Natural killer cell treated with Interleukin-12 subunit alpha and Interleukin-12 subunit beta and Interleukin-15 and Interleukin-18, amount 100 ng/mL, for 72 hours (primary cell): ENCODE measurements around the gene TIMM8A. TPM values are rescaled to one million over a fixed set of nuclear protein-coding genes. Genes with fewer than 3 reads are reported as not detected.
"Not testable (repeated sequence)": the region's sequence is repeated elsewhere in the genome, so short reads cannot be mapped to it uniquely, and the experiment has no call there.

Experiments used
- ATAC-seq, 2 donors: fragments of 150-1000 bp; cut with Tn5 transposase in 1 of 2; sonication (Bioruptor Pico), chemical (Tn5 transposase) in 1 of 2; 2 replicates each; pipeline ENCODE4 v1.10.0; 2021
- DNase-seq: peaks from one replicate; pipeline ENCODE4 v3.0.0; 2022; ENCODE audit warnings: low spot score
- H3K27ac Mint-ChIP-seq, 2 donors: 1 replicate in 1 of 2; 2 replicates in 1 of 2; pipeline ENCODE4 v1.8.0; 2022; ENCODE audit warnings: mixed read lengths in 2 of 2, mild to moderate bottlenecking in 1 of 2, moderate library complexity in 1 of 2
- H3K27me3 Mint-ChIP-seq, 2 donors: 1 replicate in 1 of 2; 2 replicates in 1 of 2; pipeline ENCODE4 v1.8.0; 2022; ENCODE audit warnings: mixed read lengths in 2 of 2
- H3K36me3 Mint-ChIP-seq: one replicate; pipeline ENCODE4 v1.8.0; 2022; ENCODE audit warnings: mixed read lengths
- H3K4me1 Mint-ChIP-seq, 2 donors: 1 replicate in 1 of 2; 2 replicates in 1 of 2; pipeline ENCODE4 v1.8.0; 2022; ENCODE audit warnings: low read depth in 2 of 2, mixed read lengths in 2 of 2, mild to moderate bottlenecking in 1 of 2
- H3K4me3 Mint-ChIP-seq: one replicate; pipeline ENCODE4 v1.8.0; 2022; ENCODE audit warnings: mixed read lengths
- H3K9me3 Mint-ChIP-seq: 2 replicates; pipeline ENCODE4 v1.8.0; 2022; ENCODE audit warnings: mixed read lengths
- total RNA-seq, 2 donors: library from RNA; stranded (reverse); gene quantifications; one replicate each; pipeline ENCODE4 v1.2.3, GENCODE V29; 2022

Gene TIMM8A
- total RNA-seq, 2 donors from 2014 or later: 18.6 to 31.9 TPM

DNA sequence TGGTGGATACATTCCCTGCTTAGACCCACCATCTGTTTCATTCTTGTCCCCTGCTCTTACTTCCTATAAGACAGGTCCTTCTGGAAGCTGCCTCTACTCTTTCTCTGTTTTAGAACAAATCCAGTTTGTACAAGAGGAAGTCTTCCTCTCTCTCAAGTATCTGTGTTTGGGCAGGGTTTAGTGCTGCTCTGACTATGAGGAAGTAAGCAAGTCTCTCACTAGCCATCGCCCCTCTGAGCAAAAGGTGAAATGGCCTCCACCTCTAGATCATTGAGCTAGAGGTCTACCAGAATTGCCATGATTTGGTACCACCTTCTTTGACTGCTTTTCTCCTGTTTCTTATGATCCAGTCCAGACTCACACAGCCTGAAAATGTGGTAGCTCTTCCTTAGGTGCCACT is 29.0 kb upstream of the TIMM8A start:
- H3K4me1 Mint-ChIP-seq: no peaks in the 10 kb centered on the region
- H3K36me3 Mint-ChIP-seq: no peaks in the 10 kb centered on the region
- no peak for ATAC-seq
- peaks cover 11 to 17% of the 10 kb centered on the region in 2 donors for H3K27me3 Mint-ChIP-seq
- no peak overlapping the region for H3K4me3 Mint-ChIP-seq
- no peak for DNase-seq
- H3K9me3 Mint-ChIP-seq: no peaks in the 10 kb centered on the region
- H3K27ac Mint-ChIP-seq: no peak overlapping the region

DNA sequence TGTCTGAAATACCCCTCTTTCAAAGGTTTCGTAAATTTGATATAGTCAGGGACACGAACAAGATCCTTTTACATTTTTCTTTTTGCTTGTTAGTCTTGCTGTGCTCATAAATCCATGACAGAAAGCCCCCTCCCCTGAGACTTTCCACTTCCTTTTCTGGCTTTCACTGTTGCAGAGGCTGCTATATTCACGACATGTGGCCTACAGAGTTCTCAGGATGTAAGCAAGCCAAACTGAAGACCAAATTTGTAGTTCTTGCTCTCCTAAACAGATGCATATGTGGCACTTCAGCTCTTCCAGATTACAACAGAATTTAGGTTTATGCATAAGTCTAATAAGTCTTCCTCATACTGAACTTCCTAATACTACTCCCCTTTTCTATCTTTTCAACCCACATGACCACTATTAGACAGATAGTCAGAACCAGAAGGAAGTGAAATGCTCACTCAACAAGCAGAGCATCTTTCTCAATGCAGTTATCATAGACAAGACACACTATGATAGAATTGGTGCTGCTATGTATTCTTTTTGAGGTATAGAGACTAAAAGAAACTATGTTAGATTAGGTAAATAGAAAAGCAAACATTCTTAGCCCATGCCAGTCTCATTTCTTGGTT is 22.5 kb upstream of the TIMM8A start:
- ATAC-seq (no peak), DNase-seq (no peak)
- no peaks in the 10 kb centered on the region for H3K36me3 Mint-ChIP-seq
- H3K27ac Mint-ChIP-seq: no peak overlapping the region
- peaks cover 16 to 17% of the 10 kb centered on the region in 2 donors for H3K27me3 Mint-ChIP-seq
- no peaks in the 10 kb centered on the region for H3K9me3 Mint-ChIP-seq
- no peaks in the 10 kb centered on the region for H3K4me1 Mint-ChIP-seq
- no peak overlapping the region for H3K4me3 Mint-ChIP-seq

DNA sequence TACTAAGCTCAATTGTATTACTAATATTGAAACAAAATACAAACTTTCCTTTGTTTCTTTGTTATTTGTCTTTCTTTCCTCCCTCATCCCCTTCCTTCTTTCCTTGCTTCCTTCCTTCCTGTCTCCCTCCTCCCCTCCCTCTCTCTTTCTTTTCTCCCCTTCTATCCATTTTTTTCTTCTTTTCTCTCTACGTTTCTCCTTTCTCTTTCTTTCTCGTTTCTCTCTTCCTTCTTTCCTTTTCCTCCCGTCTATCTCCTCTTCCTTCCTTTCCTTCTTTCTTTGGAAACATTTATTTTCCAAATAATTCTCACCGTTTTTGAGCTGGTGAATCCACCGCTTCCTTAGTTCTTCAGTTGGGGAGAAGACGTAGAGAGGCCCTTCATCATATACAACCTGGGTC is 21.1 kb upstream of the TIMM8A start:
- ATAC-seq: no peak
- Mint-ChIP-seq H3K27ac (no peak overlapping the region), H3K36me3 (no peaks in the 10 kb centered on the region), H3K4me1 (no peaks in the 10 kb centered on the region), H3K27me3 (peaks cover 10 to 11% of the 10 kb centered on the region in 2 donors), H3K4me3 (no peak overlapping the region), H3K9me3 (no peaks in the 10 kb centered on the region)
- no peak for DNase-seq

DNA sequence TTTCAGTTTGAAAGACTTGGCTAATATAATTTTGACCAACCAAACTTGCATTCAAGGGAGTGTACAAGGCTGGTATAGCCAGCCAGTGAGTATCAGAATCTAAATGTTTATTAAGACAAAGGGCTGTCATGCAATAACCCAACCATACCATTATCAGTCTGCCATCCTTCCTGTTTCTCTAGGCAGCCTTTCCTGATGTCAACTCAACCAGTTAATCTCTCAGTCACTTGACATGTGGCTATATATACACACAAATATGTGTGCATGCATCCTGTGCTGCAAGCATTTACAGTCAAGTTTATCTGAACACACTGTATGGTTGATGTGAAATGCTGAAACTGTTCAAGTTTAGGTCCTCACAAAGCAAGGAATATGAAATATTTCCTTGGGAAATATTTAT is 20.3 kb upstream of the TIMM8A start:
- H3K4me1 Mint-ChIP-seq: no peaks in the 10 kb centered on the region
- H3K27me3 Mint-ChIP-seq: peaks cover 6 to 10% of the 10 kb centered on the region in 2 donors

DNA sequence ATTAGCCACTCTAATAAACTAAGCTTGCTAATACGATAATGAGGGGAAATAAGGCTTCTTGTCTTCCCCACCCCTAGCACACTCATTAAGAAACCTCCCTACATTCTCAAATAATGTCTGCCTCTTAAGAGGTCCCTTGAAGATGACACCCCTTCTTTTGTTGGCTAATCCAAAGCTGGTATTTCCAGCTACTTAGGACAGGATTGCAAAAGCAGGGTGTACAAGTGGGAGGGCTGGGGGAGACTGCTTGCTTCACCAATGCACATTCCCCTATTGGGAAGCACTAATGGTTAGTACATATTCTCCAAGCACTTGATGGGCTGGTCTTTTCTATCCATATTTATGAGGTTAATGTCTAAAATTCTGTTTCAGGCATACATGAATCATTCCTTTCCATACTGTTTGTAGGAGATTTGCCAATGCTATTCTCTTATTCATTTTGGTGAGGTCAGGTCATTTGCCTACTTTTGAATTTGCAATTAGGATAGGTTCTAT is 16.8 kb upstream of the TIMM8A start:
- Mint-ChIP-seq H3K27me3 (peaks cover 6 to 13% of the 10 kb centered on the region in 2 donors), H3K4me1 (peaks cover 0 to 3% of the 10 kb centered on the region in 2 donors), H3K36me3 (no peaks in the 10 kb centered on the region), H3K4me3 (no peak overlapping the region), H3K27ac (no peak overlapping the region), H3K9me3 (no peaks in the 10 kb centered on the region)
- ATAC-seq (no peak), DNase-seq (no peak)

More for the DNA sequence above, 20.3 kb upstream of the TIMM8A start:
- H3K27ac Mint-ChIP-seq: no peak overlapping the region
- no peaks in the 10 kb centered on the region for H3K36me3 Mint-ChIP-seq
- no peaks in the 10 kb centered on the region for H3K9me3 Mint-ChIP-seq
- no peak for ATAC-seq
- no peak overlapping the region for H3K4me3 Mint-ChIP-seq
- no peak for DNase-seq

DNA sequence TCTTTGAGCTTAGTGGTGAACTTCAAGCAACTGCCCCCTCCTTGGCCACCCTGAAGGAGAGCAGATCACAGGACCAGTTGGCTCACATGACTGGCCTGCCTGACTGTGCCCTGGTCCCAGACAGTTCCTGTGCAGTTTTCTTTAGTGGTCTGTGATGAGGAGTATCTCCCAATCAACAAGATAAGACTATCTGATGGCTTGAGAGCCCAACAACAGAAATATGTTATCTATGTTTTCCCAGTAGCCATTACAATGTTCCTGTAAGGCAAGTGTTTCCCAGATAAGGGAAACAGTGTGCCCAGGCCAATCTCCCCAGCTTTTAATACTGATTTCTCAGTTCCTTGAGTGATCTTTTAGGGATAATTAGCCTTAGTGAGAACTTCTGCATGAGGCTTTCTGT is 14.2 kb upstream of the TIMM8A start:
- no peak for DNase-seq
- no peak overlapping the region for H3K27ac Mint-ChIP-seq
- H3K36me3 Mint-ChIP-seq: no peaks in the 10 kb centered on the region
- no peaks in the 10 kb centered on the region for H3K9me3 Mint-ChIP-seq
- H3K4me3 Mint-ChIP-seq: no peak overlapping the region
- H3K4me1 Mint-ChIP-seq: peaks cover 0 to 3% of the 10 kb centered on the region in 2 donors
- H3K27me3 Mint-ChIP-seq: peaks cover 0 to 14% of the 10 kb centered on the region in 2 donors
- no peak for ATAC-seq

DNA sequence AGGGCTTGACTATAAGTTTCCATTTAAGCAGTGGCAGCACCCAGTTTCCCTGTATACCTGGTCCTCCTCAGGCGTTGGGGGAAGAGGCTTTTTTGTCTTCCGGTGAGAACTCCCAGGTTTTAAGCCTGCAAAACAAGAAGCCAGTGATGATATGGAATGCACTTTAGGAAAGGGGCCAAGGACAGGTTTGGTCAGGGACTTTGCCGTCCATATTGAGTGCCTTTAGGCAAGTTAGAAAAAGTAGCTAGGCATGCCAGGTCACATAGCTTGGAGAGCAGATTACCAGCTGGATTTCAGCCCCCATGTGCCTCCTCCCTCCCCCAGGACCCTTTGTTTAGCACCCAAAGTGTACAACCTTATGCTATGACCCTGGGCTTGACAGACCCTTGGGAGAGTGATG is 13.6 kb upstream of the TIMM8A start:
- Mint-ChIP-seq H3K27ac (no peak overlapping the region), H3K9me3 (no peaks in the 10 kb centered on the region), H3K36me3 (no peaks in the 10 kb centered on the region), H3K27me3 (peaks cover 0 to 14% of the 10 kb centered on the region in 2 donors), H3K4me1 (peaks cover 0 to 3% of the 10 kb centered on the region in 2 donors), H3K4me3 (no peak overlapping the region)
- no peak for DNase-seq
- no peak for ATAC-seq

DNA sequence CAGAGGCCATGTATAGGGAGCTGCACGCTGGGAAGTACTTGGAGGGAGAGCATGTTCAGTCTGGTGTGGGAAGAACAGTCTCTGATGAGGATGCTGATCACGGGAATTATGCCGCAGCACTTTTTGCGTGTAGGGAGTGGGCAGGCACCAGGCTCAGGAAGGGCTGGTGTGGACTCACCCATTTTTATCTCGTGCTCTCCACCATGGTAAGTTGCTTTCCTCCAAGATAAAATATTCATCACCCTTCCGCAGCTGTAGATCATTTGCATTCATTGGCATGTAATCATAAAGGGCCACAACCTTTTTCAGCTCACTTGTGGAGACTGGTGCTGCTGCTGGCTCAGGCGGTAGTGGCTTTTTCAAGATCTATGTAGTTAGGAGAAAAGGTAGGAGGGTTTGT is 11.8 kb upstream of the TIMM8A start:
- Mint-ChIP-seq H3K27ac (no peak overlapping the region), H3K36me3 (no peaks in the 10 kb centered on the region), H3K4me3 (no peak overlapping the region), H3K4me1 (peaks cover 0 to 3% of the 10 kb centered on the region in 2 donors), H3K9me3 (no peaks in the 10 kb centered on the region), H3K27me3 (peaks cover 0 to 15% of the 10 kb centered on the region in 2 donors)
- no peak for DNase-seq
- no peak for ATAC-seq

DNA sequence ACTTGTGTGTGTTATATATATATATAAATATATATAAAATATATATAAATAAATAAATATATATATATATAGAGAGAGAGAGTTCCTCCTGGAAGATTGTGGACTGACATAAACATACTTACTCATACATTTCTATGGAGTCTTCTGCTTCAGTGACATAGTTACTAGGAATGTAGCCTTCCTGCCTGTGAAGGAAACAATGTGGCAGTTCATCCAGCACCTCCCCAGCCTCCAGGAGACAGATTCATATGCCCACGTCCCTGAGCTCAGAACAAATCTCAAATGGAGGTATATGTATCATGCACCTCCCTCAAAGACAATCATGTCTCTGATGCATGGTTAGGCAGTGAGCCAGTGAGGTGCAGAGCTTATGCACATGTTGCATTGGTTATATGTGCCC is 11.4 kb upstream of the TIMM8A start:
- Mint-ChIP-seq H3K9me3 (no peaks in the 10 kb centered on the region), H3K4me3 (no peak overlapping the region), H3K4me1 (peaks cover 0 to 3% of the 10 kb centered on the region in 2 donors), H3K27ac (no peak overlapping the region), H3K27me3 (peaks cover 0 to 15% of the 10 kb centered on the region in 2 donors), H3K36me3 (no peaks in the 10 kb centered on the region)
- DNase-seq (no peak), ATAC-seq (no peak)

DNA sequence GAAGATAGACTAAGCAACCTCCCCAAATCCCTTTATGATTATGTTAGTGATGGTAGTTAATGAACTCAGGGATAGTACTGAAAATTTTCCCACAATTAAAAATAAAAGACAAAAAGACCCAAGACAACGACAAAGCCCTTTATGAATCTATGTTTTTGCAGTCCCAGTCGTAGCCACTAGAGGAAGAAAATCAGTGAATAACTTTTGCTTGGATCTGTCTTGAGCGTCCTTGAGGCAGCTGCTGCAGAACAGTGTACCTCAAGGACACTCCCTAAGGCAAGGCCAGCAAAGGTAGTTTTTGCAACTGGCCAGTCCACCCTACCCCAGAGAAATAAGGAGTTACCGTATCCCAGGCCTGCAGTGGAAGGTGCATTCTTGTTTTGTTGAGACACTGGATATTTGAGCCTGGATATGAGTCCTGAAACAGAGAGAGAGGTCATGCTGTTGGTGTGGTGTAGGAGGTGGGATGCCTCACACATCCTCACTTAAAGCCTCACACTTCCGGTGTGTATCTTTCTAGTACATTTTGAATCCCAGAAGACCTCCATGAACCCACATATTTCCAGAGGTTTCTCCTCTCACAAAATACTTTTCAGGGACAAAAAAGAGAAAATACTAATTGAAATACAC is 8.7 kb upstream of the TIMM8A start:
- DNase-seq: no peak
- Mint-ChIP-seq H3K4me3 (no peak overlapping the region), H3K9me3 (no peaks in the 10 kb centered on the region), H3K4me1 (no peaks in the 10 kb centered on the region), H3K27ac (no peak overlapping the region), H3K27me3 (peaks cover 0 to 17% of the 10 kb centered on the region in 2 donors), H3K36me3 (no peaks in the 10 kb centered on the region)
- no peak for ATAC-seq

DNA sequence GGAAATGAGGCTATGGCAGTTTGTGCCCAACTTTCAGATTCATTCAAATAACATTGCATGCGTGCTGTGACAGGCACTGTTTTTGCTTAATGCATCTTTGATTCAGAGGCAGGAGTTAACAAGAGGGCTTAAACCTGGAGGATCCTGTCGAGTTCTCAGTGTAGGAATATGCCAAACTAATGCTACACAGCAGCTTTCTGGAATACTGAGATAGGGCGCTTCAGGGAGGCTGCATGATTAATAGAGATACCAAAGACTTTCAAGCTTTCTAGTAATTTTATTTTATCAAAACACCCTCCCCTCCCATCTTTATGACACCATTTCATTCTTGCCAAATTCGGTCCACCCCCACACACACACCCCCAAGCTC is 636 bp upstream of the TIMM8A start:
- no peak for ATAC-seq
- Mint-ChIP-seq H3K4me1 (peaks cover 4 to 6% of the 10 kb centered on the region in 2 donors), H3K27ac (peak overlapping the region; percentile 71 to 82), H3K4me3 (peak overlapping the region; percentile 85), H3K27me3 (peaks cover 0 to 2% of the 10 kb centered on the region in 2 donors), H3K36me3 (no peaks in the 10 kb centered on the region), H3K9me3 (no peaks in the 10 kb centered on the region)
- no peak for DNase-seq

DNA sequence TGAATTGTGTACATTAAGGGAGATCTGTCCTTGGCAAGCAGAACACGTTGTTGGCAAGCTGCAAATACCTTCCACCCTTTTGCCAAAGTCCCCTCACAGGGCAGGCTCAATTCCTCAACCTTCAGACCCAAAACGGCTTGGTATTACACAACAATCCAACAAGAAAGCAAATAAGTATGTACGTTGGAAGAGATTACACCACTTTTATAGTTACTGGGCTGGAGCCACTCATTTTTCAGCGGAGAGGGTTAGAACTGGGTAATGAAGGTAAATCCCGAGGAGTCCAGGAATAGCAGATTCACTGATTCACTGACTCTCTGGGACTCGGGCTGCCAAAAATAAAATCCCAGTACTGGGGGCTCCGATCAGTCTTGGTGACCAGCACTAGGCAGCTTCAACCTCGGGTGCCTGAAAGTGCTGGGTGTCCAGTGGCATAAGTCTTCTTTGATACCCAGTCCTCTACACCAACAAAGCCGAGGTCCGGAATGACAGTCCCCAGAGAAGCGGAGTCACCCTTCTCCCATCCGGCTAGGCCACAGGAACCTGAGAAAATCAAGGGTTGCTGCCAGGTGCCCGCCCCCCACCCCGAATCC is 587 bp downstream of the TIMM8A start:
- Mint-ChIP-seq H3K27ac (peak overlapping the region; percentile 71 to 82), H3K36me3 (no peaks in the 10 kb centered on the region), H3K4me1 (peaks cover 4 to 6% of the 10 kb centered on the region in 2 donors), H3K27me3 (no peaks in the 10 kb centered on the region), H3K4me3 (peak overlapping the region; percentile 85), H3K9me3 (no peaks in the 10 kb centered on the region)
- DNase-seq: no peak
- ATAC-seq: no peak

DNA sequence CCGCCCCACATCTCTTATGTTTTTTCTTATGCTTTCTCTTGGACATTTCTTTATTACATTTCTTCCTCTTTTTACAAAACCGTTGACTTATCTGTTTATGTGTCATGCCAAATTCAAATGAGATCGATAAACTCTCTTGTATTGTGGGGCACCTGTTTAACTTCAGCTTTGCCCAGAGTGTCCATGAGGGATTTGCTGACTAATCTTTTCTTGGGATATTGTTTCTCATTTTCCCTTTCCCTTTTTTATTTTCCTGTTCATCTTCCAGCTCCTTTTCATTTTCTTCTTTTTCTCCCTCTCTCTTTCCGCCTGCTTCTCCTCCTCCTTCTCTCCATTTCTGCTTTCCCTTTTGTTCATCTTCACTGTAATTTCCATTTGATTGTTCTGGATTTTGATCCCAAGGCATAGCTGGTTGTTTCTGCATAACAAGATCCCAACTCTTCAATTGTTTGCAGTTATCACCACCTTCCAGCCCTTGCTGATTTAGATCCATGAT is 10.7 kb downstream of the TIMM8A start:
- H3K9me3 Mint-ChIP-seq: no peaks in the 10 kb centered on the region
- H3K4me1 Mint-ChIP-seq: no peaks in the 10 kb centered on the region
- DNase-seq (no peak), ATAC-seq (no peak)
- H3K27me3 Mint-ChIP-seq: peaks cover 0 to 3% of the 10 kb centered on the region in 2 donors
- H3K4me3 Mint-ChIP-seq: no peak overlapping the region
- H3K27ac Mint-ChIP-seq: no peak overlapping the region
- H3K36me3 Mint-ChIP-seq: no peaks in the 10 kb centered on the region

DNA sequence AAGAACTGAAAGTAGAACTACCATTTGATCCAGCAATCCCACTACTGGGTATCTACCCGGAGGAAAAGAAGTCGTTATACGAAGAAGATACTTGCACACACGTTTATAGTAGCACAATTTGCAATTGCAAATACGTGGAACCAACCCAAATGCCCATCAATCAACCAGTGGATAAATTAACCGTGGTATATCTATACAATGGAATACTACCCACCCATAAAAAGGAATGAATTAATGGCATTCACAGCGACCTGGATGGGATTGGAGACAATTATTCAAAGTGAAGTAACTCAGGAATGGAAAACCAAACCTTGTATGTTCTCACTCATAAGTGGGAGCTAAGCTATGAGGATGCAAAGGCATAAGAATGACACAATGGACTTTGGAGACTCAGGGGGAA is 14.2 kb downstream of the TIMM8A start:
- not testable (repeated sequence) for H3K9me3 Mint-ChIP-seq, DNase-seq, H3K27me3 Mint-ChIP-seq, H3K36me3 Mint-ChIP-seq, H3K27ac Mint-ChIP-seq, ATAC-seq, H3K4me1 Mint-ChIP-seq, H3K4me3 Mint-ChIP-seq
